Activated CD4-positive, alpha-beta T cell treated with anti-CD3 and anti-CD28 coated beads, Interleukin-2, amount 10 ng/mL, durations not matched to agents 7 days and 5 days (primary cell): Measurements from ENCODE around the gene GPC6. TPM values are rescaled to one million over a fixed set of nuclear protein-coding genes. Genes with fewer than 3 reads are reported as not detected.

ENCODE experiments used
- CTCF ChIA-PET: fragments of 350-600 bp; sonication (Branson Sonifier 250); formaldehyde crosslinking; loops from one replicate; lab custom pipeline; 2021; ENCODE audit warnings: antibody characterized with exemption; lab: Charles Lee
- POLR2A ChIA-PET: fragments of 350-600 bp; sonication (Branson Sonifier 250); formaldehyde crosslinking; loops from one replicate; lab custom pipeline; 2021; ENCODE audit warnings: antibody characterized with exemption; lab: Charles Lee
- DNase-seq: peaks from one replicate; pipeline ENCODE4 v3.0.0-alpha.2; 2020
- H3K27ac Mint-ChIP-seq: one replicate; pipeline ENCODE4 v1.8.0; 2021; ENCODE audit warnings: mild to moderate bottlenecking, moderate library complexity, mixed read lengths
- H3K27me3 Mint-ChIP-seq: one replicate; pipeline ENCODE4 v1.8.0; 2021; ENCODE audit warnings: mixed read lengths
- H3K36me3 Mint-ChIP-seq: one replicate; pipeline ENCODE4 v1.8.0; 2021; ENCODE audit warnings: low read depth, mixed read lengths
- H3K4me1 Mint-ChIP-seq: one replicate; pipeline ENCODE4 v1.8.0; 2021; ENCODE audit warnings: mixed read lengths
- H3K4me3 Mint-ChIP-seq: one replicate; pipeline ENCODE4 v1.8.0; 2021; ENCODE audit warnings: mild to moderate bottlenecking, moderate library complexity, mixed read lengths
- H3K9me3 Mint-ChIP-seq: one replicate; pipeline ENCODE4 v1.8.0; 2021; ENCODE audit warnings: mixed read lengths
- total RNA-seq, 2 experiments: library from RNA; stranded (reverse); gene quantifications; one replicate each; pipeline ENCODE4 v1.2.3, GENCODE V29; 2021

The GPC6 gene
- total RNA-seq, 2 experiments from 2014 or later = not detected

GRCh38 chr13:93819331-93819890 is 592.8 kb downstream of the GPC6 start:
- POLR2A ChIA-PET = no interaction called here
- no peaks in the 10 kb centered on the region for H3K36me3 Mint-ChIP-seq
- peaks cover 1% of the 10 kb centered on the region for H3K27me3 Mint-ChIP-seq
- no peak overlapping the region for H3K4me3 Mint-ChIP-seq
- H3K4me1 Mint-ChIP-seq = no peaks in the 10 kb centered on the region
- CTCF ChIA-PET = no interaction called here
- no peaks in the 10 kb centered on the region for H3K9me3 Mint-ChIP-seq
- H3K27ac Mint-ChIP-seq = no peak overlapping the region
- DNase-seq = no peak

GRCh38 chr13:93824286-93824685 is 597.7 kb downstream of the GPC6 start:
- H3K4me1 Mint-ChIP-seq = no peaks in the 10 kb centered on the region
- no peak overlapping the region for H3K4me3 Mint-ChIP-seq
- ChIA-PET POLR2A (no interaction called here), CTCF (no interaction called here)
- no peak for DNase-seq
- H3K36me3 Mint-ChIP-seq = no peaks in the 10 kb centered on the region
- H3K27me3 Mint-ChIP-seq = peaks cover 2% of the 10 kb centered on the region
- no peak overlapping the region for H3K27ac Mint-ChIP-seq
- no peaks in the 10 kb centered on the region for H3K9me3 Mint-ChIP-seq

GRCh38 chr13:93834051-93834450 is 607.4 kb downstream of the GPC6 start:
- Mint-ChIP-seq H3K36me3 (no peaks in the 10 kb centered on the region), H3K4me3 (no peak overlapping the region), H3K9me3 (no peaks in the 10 kb centered on the region), H3K27ac (no peak overlapping the region), H3K4me1 (no peaks in the 10 kb centered on the region), H3K27me3 (no peaks in the 10 kb centered on the region)
- no peak for DNase-seq
- POLR2A ChIA-PET = no interaction called here
- CTCF ChIA-PET = no interaction called here

GRCh38 chr13:93843082-93843481 is 616.5 kb downstream of the GPC6 start:
- ChIA-PET POLR2A (no interaction called here), CTCF (no interaction called here)
- H3K9me3 Mint-ChIP-seq = no peaks in the 10 kb centered on the region
- H3K27ac Mint-ChIP-seq = no peak overlapping the region
- no peak for DNase-seq
- no peaks in the 10 kb centered on the region for H3K4me1 Mint-ChIP-seq
- no peaks in the 10 kb centered on the region for H3K36me3 Mint-ChIP-seq
- H3K4me3 Mint-ChIP-seq = no peak overlapping the region
- H3K27me3 Mint-ChIP-seq = no peaks in the 10 kb centered on the region

GRCh38 chr13:93847162-93847561 is 620.6 kb downstream of the GPC6 start:
- DNase-seq = no peak
- no peak overlapping the region for H3K27ac Mint-ChIP-seq
- no peaks in the 10 kb centered on the region for H3K9me3 Mint-ChIP-seq
- ChIA-PET POLR2A (no interaction called here), CTCF (no interaction called here)
- H3K36me3 Mint-ChIP-seq = no peaks in the 10 kb centered on the region
- no peak overlapping the region for H3K4me3 Mint-ChIP-seq
- H3K27me3 Mint-ChIP-seq = no peaks in the 10 kb centered on the region
- H3K4me1 Mint-ChIP-seq = no peaks in the 10 kb centered on the region

GRCh38 chr13:93848247-93848646 is 621.6 kb downstream of the GPC6 start:
- no peak for DNase-seq
- H3K27me3 Mint-ChIP-seq = no peaks in the 10 kb centered on the region

GRCh38 chr13:93851236-93851635 is 624.6 kb downstream of the GPC6 start:
- ChIA-PET CTCF (no interaction called here), POLR2A (no interaction called here)
- Mint-ChIP-seq H3K4me1 (no peaks in the 10 kb centered on the region), H3K9me3 (no peaks in the 10 kb centered on the region), H3K4me3 (no peak overlapping the region), H3K27me3 (no peaks in the 10 kb centered on the region), H3K27ac (no peak overlapping the region), H3K36me3 (no peaks in the 10 kb centered on the region)
- no peak for DNase-seq

More at GRCh38 chr13:93848247-93848646, 621.6 kb downstream of the GPC6 start:
- H3K27ac Mint-ChIP-seq = no peak overlapping the region
- ChIA-PET POLR2A (no interaction called here), CTCF (no interaction called here)
- H3K4me3 Mint-ChIP-seq = no peak overlapping the region
- H3K4me1 Mint-ChIP-seq = no peaks in the 10 kb centered on the region
- H3K9me3 Mint-ChIP-seq = no peaks in the 10 kb centered on the region
- H3K36me3 Mint-ChIP-seq = no peaks in the 10 kb centered on the region

GRCh38 chr13:93853912-93854311 is 627.3 kb downstream of the GPC6 start:
- no peak overlapping the region for H3K27ac Mint-ChIP-seq
- ChIA-PET POLR2A (no interaction called here), CTCF (no interaction called here)
- no peak overlapping the region for H3K4me3 Mint-ChIP-seq
- no peak for DNase-seq
- no peaks in the 10 kb centered on the region for H3K9me3 Mint-ChIP-seq
- no peaks in the 10 kb centered on the region for H3K4me1 Mint-ChIP-seq
- H3K27me3 Mint-ChIP-seq = no peaks in the 10 kb centered on the region
- H3K36me3 Mint-ChIP-seq = no peaks in the 10 kb centered on the region

- ChIA-PET POLR2A (no interaction called here), CTCF (no interaction called here)
- no peak for DNase-seq
- no peaks in the 10 kb centered on the region for H3K27me3 Mint-ChIP-seq
- H3K36me3 Mint-ChIP-seq = no peaks in the 10 kb centered on the region
- no peak overlapping the region for H3K27ac Mint-ChIP-seq
- H3K4me3 Mint-ChIP-seq = no peak overlapping the region
- H3K9me3 Mint-ChIP-seq = no peaks in the 10 kb centered on the region
- no peaks in the 10 kb centered on the region for H3K4me1 Mint-ChIP-seq
These were observed 630.5 kb downstream of the GPC6 start for GRCh38 chr13:93857126-93857525.

GRCh38 chr13:93859716-93860115 is 633.1 kb downstream of the GPC6 start:
- Mint-ChIP-seq H3K27ac (no peak overlapping the region), H3K4me1 (no peaks in the 10 kb centered on the region), H3K4me3 (no peak overlapping the region), H3K27me3 (no peaks in the 10 kb centered on the region), H3K36me3 (no peaks in the 10 kb centered on the region), H3K9me3 (no peaks in the 10 kb centered on the region)
- POLR2A ChIA-PET = no interaction called here
- CTCF ChIA-PET = no interaction called here
- no peak for DNase-seq

- CTCF ChIA-PET = interaction anchor here (1.1 kb wide), 1 partner anchor 41 kb away, joined by 7 read pairs; no protein-coding TSS in a partner anchor
These were observed 635.2 kb downstream of the GPC6 start for GRCh38 chr13:93861818-93862217.

GRCh38 chr13:93862259-93862658 is 635.7 kb downstream of the GPC6 start:
- H3K36me3 Mint-ChIP-seq = no peaks in the 10 kb centered on the region
- H3K27ac Mint-ChIP-seq = no peak overlapping the region
- no peaks in the 10 kb centered on the region for H3K27me3 Mint-ChIP-seq
- H3K9me3 Mint-ChIP-seq = no peaks in the 10 kb centered on the region
- H3K4me1 Mint-ChIP-seq = no peaks in the 10 kb centered on the region
- ChIA-PET POLR2A (no interaction called here), CTCF (interaction anchor here (1.1 kb wide), 1 partner anchor 41 kb away, joined by 7 read pairs; no protein-coding TSS in a partner anchor)
- no peak for DNase-seq
- H3K4me3 Mint-ChIP-seq = no peak overlapping the region

More at GRCh38 chr13:93861818-93862217, 635.2 kb downstream of the GPC6 start:
- POLR2A ChIA-PET = no interaction called here
- H3K27ac Mint-ChIP-seq = no peak overlapping the region
- no peaks in the 10 kb centered on the region for H3K9me3 Mint-ChIP-seq
- no peak overlapping the region for H3K4me3 Mint-ChIP-seq
- no peak for DNase-seq
- H3K36me3 Mint-ChIP-seq = no peaks in the 10 kb centered on the region
- H3K27me3 Mint-ChIP-seq = no peaks in the 10 kb centered on the region
- H3K4me1 Mint-ChIP-seq = no peaks in the 10 kb centered on the region

- no peaks in the 10 kb centered on the region for H3K9me3 Mint-ChIP-seq
- no peak overlapping the region for H3K4me3 Mint-ChIP-seq
- H3K27ac Mint-ChIP-seq = no peak overlapping the region
- no peaks in the 10 kb centered on the region for H3K36me3 Mint-ChIP-seq
- no peaks in the 10 kb centered on the region for H3K4me1 Mint-ChIP-seq
- no peak for DNase-seq
- no peaks in the 10 kb centered on the region for H3K27me3 Mint-ChIP-seq
- ChIA-PET POLR2A (no interaction called here), CTCF (no interaction called here)
These were observed 638.6 kb downstream of the GPC6 start for GRCh38 chr13:93865235-93865634.

- no peak overlapping the region for H3K4me3 Mint-ChIP-seq
- DNase-seq = no peak
- H3K9me3 Mint-ChIP-seq = no peaks in the 10 kb centered on the region
- H3K4me1 Mint-ChIP-seq = no peaks in the 10 kb centered on the region
- H3K27me3 Mint-ChIP-seq = no peaks in the 10 kb centered on the region
- no peak overlapping the region for H3K27ac Mint-ChIP-seq
- no peaks in the 10 kb centered on the region for H3K36me3 Mint-ChIP-seq
- ChIA-PET POLR2A (no interaction called here), CTCF (no interaction called here)
These were observed 640.9 kb downstream of the GPC6 start for GRCh38 chr13:93867481-93867880.
